Activated CD4-positive, CD25-positive, alpha-beta regulatory T cell treated with anti-CD3 and anti-CD28 coated beads, Interleukin-2, amount 50 U/mL, for 72 hours (primary cell): ENCODE results near the gene GGT1.
"Not testable (repeated sequence)": the region's sequence is repeated elsewhere in the genome, so short reads cannot be mapped to it uniquely, and the experiment has no call there.

Experiments used
- DNase-seq: peaks from one replicate; pipeline ENCODE4 v3.0.0; 2021

The GGT1 gene

DNA sequence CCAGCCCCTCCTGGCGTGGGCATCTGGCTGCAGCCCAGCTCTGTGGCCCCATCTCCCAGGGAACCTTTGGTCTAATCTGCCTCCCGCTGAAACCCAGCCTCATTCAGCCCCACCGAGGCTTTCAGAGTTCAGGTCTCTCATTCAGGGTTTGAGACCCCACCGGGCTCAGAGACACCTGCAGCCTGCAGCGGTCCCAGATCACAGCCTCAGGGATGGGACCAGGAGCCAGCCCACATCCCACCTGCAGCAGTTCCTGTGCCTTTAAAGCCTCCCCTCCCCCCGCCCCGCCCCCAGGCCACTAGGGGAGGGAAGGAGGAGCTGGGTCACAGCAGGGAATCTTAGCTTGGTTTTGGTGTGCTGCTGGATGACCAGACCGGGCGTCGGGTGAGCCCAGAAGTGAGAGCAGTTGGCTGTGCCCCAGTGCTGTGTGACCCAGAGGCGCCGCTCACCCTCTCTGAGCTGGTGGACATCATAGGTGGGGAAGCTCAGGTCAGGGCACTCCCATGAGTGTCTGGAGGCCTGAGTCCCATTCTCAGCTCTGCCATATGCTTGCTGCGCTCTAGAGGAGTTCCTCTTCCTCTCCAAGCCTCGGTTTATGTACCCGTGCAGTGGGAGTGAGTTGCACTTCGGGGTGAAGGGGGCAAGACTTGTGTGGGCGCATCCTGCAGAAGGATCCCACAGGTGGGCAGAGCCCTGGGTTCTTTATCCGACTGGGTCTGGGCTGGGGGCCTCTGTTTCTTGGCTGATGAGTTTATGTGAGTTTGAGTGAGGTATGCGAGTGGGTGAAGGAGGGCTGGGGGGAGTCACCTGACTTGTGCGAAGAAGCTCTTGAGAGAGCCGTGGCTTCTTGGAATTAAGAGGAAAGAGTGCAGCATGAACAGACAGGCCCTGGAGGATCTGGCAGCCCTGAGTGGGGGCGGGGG, at the start of gene GGT1:
Gene GGT1 (plus strand): TSS at position 347 of the 923 bp plus-strand sequence. CDS start 7,889 bp downstream, outside the sequence.
- DNase-seq: not testable (repeated sequence)

DNA sequence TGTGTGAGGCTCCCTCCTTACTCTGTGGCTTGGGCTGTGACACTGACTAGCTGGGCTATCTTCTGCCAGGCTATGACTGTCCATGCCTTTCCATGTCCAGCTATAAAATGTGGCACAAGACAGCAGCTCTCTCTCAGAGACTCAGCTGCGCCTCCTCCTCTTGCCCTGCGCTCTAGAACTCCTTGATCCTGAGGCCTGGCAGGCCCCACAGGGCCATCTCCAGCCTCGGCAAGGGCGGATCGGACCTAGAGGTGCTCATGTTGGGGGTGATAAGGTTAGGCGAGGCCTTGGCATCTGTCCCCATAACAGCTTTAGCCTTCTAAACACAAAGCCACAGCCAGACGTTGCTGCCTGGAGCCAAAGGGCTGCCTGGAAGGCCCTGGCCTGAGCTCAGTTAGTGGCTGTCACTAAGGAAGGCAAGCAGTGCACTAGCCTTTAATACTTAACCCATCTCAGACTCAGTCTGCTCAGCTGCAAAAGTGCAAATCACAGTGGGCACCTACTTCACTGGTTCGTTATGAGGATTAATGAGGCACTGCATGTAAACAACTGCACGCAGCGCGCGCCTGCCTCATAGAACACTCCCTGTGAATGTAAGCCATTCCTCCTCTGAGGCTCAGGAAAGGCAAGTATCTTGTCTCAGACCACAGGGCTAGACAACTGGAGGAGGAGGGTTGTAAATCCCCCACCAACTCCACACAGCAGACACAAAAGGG, 49.2 kb upstream of the GGT1 start:
- no peak for DNase-seq

DNA sequence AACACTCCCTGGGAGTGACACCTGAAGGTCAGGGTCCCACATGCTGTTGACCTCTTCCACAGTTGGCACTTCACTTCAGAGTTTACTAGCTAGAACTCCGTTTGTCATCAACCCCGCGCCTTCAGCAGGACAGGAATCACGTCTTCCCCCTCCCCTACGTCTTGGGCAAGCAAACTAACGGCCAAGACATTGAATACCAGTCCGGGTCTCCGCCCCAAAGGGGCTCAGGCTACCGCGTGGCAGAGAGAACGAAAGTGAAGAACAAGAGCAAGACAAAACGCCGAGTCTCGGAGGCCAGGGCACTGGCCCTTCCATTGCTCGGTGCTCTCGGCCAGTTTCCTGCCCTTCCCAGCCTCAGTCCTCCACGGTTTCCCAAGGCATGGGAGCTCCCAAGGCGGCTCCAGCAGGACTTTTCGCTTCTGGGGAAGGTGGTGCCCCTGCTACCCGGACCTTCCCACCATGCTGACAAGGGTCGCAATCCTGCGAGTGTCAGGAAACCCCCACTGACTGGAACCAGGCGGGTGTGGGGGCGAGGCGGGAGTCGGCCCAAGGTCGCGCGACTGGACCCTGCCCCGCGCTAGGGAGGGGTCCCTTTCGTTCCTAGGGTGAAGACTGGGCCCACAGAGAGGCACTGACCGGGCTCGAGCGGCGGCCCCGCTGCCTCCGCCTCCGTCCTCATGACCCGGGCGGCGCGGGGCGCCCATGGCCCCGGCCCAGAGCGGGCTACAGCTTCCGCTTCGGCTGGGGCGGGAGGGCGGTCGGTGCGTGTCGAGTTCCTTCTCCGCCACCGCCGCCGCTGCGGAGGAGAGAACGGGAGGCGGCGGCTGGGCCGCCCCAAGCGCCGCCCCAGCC, 48.5 kb upstream of the GGT1 start, which contains the start of gene GUCD1:
Gene GUCD1 (minus strand): TSS at position 826 of the 852 bp plus-strand sequence. CDS start 147 bp downstream, at position 679.
- no peak for DNase-seq

DNA sequence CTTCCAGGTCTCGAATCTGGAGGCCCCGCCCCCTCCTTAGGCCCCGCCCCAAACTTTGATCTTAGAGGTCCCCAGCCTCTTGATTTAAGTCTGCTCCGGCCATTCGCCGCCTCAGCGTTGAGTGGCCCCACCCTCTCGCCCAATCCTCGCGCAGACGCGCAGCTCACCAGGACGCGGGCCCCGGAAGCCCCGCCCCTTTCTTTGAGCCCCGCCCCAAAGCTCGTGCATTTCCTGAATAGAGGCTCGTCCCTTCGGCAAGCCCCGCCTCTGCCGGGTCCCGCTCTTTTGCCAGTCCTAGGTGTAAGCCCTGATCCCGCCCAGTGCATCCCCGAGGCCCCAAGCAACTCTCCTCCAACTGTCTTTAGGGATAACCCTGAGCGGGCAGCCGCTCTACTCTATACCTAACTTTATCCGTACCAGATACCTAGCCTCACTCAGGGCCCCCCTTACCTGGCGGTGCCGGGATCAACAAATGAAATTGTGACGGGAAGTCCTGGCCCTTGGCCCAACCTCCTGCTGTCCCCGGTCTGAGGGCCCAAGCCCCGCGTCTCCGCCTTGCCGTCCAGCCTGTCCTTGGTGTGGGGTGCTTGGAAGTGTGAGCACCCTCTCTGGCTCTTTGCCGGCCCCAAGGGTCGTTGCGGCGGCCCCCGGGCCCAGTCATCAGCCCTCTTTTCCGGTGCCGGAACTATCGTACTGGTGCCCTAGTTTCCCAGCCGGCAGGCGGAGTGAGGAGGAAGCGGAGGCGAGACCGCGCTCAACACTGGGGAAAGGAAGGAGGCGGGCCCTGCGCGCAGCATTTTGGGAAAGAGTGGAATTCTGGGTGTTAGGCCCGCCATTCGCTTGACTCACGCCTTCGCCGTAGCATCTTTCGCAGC, 47.6 kb upstream of the GGT1 start, which contains the start of gene SNRPD3:
Gene SNRPD3 (plus strand): TSS at position 835 of the 875 bp plus-strand sequence. CDS start 1,676 bp downstream, outside the sequence.
- DNase-seq: peak; percentile 96

DNA sequence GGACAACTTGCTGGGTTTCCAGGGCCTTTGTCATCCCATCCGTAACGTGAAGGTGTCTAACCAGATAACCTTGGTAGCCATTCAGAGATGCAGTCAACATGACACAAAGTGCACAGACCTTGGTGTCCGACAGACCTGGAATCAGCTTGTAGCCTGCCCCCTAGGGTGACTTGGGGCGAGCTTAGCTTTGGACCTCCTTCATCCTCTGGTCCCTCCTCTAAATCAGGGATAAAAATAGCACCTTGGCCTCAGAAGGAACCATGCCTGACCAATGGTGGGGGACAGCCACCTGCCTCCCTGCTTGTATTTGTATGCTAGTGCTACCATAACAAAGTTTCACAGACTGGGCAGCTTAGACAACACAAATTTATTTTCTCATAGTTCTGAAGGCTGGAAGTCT, 43.5 kb upstream of the GGT1 start:
- DNase-seq: no peak

DNA sequence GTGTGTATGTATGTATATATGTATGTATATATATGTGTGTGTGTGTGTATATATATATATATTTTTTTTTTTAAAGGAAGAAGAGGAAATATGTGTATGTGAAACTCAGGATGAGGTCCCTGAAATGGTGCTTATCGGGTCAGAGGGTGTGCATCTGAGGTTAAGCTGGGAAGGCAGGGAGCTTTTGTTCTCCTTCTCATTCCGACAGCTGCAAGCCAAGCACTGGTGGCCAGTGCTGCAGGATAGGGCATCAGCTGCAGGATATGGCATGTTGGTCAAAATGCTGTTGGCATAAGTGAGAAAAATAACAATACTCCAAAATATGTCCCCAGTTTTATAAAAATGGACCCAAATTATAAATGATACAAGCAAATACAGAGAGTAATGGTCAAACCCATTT, 39.7 kb upstream of the GGT1 start:
- no peak for DNase-seq

DNA sequence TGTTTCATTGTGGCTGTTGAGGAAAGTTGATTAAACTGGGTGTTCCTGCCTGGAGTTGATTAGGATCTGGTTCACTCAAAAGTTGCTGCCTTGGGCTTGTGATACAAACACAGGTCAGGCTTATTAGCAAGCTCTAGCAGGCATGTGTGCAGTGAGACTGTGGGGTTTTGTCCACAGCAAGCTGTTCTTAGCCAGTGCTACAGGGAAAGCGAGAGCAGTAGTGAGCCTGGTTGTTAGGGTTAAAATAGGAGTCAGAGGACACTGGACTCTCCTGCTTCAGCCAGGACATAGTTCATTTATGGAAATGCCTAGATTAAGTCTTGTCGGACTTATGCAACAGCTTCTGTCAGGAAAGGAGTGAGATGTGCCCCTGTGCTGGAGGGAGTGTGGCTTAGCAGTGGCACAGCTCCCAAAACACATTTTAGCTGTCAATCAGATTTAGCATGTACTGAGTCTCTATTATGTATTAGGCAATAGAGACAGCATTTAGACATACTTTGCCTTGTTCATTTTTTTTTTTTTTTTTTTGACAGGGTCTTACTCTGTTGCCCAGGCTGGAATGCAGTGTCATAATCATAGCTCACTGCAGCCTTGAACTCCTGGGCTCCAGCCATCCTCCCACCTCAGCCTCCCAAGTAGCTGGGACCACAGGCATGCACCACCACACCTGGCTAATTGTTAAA, 38.5 kb upstream of the GGT1 start:
- no peak for DNase-seq

DNA sequence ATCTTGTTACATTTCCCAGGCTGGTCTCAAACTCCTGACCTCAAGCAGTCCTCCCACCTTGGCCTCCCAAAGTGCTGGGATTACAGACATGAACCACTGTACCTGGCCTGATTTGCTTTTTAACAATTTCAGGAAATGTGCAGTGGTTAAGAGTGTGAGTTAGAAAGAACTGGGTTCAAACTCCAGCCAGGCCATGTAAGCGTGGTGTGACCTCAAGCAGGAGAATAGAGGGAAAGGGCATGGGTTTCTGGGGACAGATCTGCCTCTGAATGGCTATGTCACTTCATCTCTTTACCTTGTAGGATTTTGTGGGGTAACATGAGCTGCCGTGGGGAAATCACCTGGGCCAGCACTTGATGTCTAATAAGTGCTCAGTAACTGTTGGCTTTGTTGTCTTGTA, 37.9 kb upstream of the GGT1 start:
- DNase-seq: no peak

DNA sequence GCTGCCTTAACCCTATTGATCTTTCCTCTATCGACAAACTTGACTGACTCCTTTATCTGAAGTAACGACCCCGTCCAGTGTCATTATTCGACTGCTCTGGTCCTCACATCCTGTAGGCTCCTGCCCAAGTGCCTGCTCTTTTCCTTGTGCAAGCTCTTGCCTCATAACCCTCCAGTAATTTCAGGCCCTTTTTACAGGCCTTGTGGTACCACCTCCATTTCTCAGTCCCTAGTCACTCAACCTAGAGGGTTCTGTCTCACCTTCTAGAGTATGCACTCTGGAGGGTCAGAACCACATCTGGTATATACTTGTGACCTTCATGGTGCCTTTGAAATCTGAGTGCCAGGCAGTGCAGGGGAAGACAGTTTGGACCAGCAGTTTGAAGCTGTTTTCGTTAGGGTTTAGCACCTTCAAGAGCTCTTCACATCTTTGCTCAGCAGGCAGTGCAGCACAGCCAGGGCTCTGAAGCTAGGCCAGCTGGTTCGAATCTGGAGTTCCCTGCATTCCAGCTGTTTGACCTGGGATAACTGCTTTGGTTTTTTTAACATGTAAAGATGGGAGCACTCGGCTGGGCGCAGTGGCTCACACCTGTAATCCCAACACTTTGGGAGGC, 36.0 kb upstream of the GGT1 start:
- DNase-seq: no peak

DNA sequence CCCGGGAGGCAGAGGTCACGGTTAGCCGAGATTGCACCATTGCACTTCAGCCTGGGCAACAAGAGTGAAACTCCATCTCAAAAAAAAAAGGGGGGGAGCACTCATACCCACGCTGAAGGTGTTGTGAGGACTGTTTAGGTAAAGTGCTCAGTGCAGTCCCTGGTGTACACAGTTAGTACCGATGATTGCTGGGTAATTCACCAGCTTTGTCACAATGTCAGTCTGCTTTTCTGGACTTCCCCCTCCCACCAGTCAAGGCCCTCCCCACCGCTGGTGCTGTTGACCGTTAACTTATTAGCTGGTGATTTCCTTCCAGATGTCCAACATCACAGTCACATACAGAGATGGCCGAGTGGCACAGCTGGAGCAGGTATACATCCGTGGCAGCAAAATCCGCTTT, 35.3 kb upstream of the GGT1 start:
- DNase-seq: no peak

DNA sequence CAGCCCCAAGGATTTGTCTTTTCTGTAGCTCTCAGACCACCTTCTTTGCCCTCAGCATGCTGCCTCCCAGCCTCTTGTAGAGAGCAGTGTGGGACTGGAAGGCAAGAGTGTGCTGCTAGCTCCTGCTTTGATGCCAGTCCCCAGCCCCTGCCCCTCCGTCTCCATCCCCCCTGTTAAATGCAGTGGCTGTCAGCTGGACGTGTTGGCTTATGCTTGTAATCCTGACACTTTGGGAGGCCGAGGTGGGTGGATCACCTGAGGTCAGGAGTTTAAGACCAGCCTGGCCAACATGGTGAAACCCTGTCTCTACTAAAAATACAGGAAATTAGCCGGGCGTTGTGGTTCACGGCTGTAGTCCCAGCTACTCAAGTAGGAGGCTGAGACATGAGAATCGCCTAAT, 31.7 kb upstream of the GGT1 start:
- DNase-seq: no peak

DNA sequence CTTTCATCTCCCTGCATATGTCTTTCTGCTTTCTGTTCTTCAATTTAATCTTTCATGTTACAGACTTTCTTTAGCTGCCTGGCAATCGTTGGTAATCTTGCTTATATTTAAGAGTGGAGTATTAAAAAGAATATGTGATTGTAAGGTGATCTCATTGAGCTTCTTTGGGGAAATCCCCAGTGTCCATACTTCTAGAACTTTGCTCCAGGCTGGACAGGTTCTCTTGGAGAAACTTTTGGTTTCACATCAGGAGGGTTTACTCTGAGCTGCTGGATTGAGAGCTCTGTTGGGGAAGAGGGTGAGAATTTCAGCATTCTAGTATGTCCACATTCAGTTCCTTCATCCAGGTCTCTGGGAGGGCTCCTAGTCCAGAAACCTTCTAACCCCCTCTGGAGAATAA, 26.2 kb upstream of the GGT1 start:
- no peak for DNase-seq

DNA sequence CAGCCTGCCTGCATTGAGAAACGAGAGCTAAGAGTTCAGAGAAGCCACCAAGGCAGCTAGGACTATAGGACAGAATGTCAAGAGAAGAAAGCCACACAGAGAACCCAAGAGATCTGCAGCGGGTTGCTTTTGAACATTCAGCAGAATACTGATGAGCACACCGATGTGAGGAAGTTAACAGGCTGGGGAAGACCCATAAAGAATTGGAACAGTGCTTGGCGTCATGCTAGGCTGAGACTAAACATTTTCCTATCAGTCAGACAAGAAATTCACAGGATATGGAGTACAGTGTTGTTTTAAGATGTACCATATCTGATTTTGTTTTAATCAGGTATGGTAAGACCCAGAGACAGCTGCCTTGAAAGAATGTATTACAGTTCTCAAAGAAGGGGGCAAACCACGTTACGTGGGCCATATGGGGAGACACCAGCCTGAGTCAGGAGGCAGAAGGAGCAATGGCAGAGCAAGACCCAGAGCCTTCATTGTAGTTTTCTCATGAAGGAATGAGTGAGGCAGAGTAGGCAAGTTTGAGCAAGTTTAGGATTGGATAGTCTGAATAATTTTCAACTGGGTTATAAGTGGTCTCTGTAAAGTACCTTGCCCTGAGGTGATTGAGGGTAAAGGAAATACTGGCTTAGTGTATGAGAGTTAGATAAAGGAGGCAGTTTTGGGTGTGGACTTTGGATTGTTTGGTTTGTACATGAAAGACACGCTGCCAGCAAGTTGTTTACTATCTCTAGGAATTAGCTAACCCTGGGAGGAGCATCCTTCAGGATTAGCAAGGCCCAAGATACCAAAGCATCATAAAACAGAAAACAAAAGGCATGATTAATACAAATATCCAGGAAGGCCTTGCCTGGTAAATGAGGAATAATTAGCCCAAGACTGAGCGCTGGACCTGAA, 24.4 kb upstream of the GGT1 start:
- DNase-seq: no peak

DNA sequence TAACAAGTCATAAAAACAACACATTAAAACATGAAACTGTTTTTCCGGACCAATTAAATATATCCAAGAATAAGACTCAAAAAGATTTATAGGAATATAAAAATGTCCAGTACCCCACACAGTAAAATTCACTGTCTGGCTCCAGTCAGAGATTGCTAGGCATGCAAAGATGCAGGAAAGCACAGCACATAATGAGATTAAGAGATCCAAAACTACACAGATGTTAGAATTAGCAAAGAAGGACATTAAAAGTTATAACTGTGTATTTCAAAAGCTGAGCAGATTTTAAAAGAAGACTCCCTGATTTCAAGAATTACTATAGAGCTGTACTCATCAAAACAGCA, 23.8 kb upstream of the GGT1 start:
- no peak for DNase-seq

DNA sequence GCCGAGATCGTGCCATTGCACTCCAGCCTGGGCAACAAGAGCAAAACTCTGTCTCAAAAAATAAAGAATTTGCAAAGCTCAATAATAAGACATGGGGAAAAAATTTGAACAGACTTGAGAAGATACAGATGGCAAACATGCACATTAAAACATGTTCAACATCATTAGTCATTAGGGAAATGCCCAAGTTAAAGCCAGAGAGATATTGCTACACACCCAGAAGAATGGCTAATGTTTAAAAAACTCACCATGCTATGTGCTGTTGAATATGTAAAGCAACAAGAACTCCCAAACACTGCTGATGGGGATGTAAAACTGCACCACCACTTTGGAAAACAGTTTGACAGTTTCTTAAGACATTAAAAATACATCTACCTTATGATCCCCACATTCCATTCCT, 22.7 kb upstream of the GGT1 start:
- no peak for DNase-seq

DNA sequence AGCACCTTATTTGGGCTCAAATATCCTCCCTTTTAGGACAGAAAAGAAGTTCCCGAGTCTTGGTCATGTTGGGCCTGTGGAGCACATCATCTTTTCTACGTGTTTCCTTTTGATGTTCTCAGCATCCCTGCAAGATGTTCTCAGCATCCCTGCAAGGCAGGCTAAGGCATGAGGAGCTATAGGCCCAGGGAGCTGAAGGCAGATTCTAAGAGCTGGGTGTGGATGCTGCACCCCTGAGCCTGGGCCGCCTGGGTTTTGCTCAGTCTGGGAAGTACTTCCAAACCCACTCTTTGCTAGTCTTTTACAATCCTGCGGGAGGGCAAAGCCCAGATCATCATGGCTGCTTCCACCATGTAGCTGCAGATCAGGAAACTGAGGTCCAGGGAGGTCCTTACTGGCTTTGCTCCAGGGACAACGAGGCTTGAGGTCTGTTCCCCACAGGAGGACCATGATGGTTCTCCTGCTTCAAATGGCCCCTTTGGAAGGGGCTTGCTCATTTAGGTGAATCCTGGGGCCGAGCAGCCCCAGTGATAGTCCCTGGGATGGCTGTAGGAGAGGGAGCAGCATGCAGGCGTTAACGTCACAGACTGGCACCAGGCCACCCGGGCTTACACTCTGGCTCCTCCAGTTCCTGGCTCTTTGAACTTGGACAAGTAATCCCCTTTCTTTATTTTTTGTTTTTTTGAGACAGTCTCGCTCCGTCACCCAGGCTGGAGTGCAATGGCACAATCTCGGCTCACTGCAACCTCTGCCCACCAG, 20.8 kb upstream of the GGT1 start:
- DNase-seq: no peak

DNA sequence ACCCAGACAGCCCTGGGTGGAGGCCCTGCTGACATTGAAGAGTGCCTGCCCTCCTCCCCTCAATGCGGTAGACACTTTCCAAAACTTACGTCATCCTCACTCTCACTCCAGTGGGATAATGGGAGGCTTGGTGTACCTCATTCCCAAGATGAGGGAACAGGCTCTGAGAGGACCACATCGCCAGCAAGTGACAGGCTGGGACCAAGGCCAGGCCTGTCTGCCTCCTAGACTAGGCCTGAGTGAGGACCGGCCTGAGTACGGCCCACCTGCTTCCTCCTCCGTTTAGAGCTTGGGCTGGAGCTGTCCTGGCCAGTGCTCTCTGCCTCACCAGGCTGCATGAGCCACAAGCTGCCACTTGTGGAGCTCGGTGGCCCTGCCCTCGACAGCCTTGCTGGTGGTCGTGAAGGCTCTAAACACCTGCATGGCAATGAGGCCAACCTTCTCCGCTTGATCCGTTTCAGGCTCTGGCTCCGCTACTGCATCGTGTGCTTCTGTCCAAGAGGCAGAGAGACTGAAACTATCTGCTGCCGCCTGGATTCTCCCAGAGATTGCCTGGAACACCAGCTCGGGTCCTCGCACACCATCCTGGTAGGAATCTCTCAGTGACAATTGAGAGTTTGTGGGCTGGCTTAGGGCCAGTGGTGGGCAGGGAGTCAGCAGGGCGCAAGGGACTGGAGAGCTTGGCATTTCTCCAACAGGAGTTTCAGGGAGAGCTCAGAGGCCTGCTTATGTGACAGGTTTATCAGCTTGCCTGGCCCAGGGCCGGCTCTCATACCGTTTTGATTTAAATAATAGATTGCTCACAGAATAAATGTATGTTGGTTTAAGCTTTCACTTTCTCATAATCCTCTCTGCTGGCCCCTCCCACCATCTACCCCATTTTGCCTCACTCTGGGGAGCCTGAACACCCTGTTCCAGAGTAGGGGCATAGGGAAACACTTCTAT, 19.5 kb upstream of the GGT1 start:
- DNase-seq: no peak
